GM19328 (cell line): Measurements from ENCODE around the gene CDH1.

Source experiments
- ATAC-seq: cut with Tn5 transposase; IDR thresholded peaks from one replicate; pipeline ENCODE4 v1.9.1; 2021; ENCODE audit warnings: mild to moderate bottlenecking, moderate library complexity; ENCODE audit not compliant: unreplicated experiment

Gene CDH1

GRCh38 chr16:68731637-68732036, 5.5 kb upstream of the CDH1 start:
- no peak for ATAC-seq

- ATAC-seq = no peak
These were observed 4.9 kb upstream of the CDH1 start for GRCh38 chr16:68732042-68732680.

- ATAC-seq = no peak
These were observed 4.2 kb upstream of the CDH1 start for GRCh38 chr16:68732741-68733399.

GRCh38 chr16:68733570-68733969, 3.5 kb upstream of the CDH1 start:
- ATAC-seq = no peak

- ATAC-seq = no peak
These were observed 2.3 kb upstream of the CDH1 start for GRCh38 chr16:68734782-68735181.

GRCh38 chr16:68736561-68736960, 531 bp upstream of the CDH1 start:
- ATAC-seq = no peak

GRCh38 chr16:68737730-68738629, 888 bp downstream of the CDH1 start:
- ATAC-seq = no peak

- ATAC-seq = no peak
These were observed 3.0 kb downstream of the CDH1 start for GRCh38 chr16:68739964-68740627.

GRCh38 chr16:68740628-68741346, 3.7 kb downstream of the CDH1 start:
- no peak for ATAC-seq

- ATAC-seq = no peak
These were observed 6.6 kb downstream of the CDH1 start for GRCh38 chr16:68743664-68744063.

- ATAC-seq = no peak
These were observed 7.7 kb downstream of the CDH1 start for GRCh38 chr16:68744744-68745280.

GRCh38 chr16:68746951-68747350, 9.9 kb downstream of the CDH1 start:
- no peak for ATAC-seq

GRCh38 chr16:68749432-68749831, 12.3 kb downstream of the CDH1 start:
- no peak for ATAC-seq

GRCh38 chr16:68750193-68750695, 13.2 kb downstream of the CDH1 start:
- ATAC-seq = no peak

- ATAC-seq = no peak
These were observed 14.1 kb downstream of the CDH1 start for GRCh38 chr16:68751160-68751559.

- ATAC-seq = no peak
These were observed 15.5 kb downstream of the CDH1 start for GRCh38 chr16:68752602-68753001.

GRCh38 chr16:68754084-68754792, 17.1 kb downstream of the CDH1 start:
- no peak for ATAC-seq

GRCh38 chr16:68756239-68756915, 19.3 kb downstream of the CDH1 start:
- ATAC-seq = peak; percentile 36

- ATAC-seq = no peak
These were observed 20.5 kb downstream of the CDH1 start for GRCh38 chr16:68757625-68757935.
